Hematopoietic multipotent progenitor cell treated with erythropoietin and hydrocortisone succinate and interleukin-3 and kit ligand, for 6 days (in vitro differentiated cells): ENCODE data around the gene MAML3.

ENCODE experiments used
- DNase-seq: peaks from one replicate; pipeline ENCODE4 v3.0.0-alpha.2; 2015

MAML3 gene

DNA sequence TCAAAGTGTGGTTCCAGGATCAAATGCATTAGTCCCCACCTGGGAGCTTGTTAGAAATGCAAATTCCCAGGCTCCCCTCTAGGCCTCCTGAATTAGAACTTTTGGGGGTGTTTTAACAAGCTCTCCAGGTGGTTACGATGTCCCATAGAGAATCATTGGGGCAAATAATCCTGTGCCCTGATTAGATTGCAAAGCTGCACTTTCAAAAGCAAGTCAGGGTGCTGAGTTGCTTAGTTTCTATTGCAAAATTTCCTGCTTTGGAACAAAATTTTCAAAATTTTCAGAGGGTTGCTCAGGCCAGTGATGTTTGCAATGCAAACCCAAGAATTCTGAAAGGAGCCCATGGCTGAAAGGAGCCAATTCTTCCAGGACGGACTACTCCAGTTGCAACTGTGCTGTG is 417.3 kb downstream of the MAML3 start:
- no peak for DNase-seq

DNA sequence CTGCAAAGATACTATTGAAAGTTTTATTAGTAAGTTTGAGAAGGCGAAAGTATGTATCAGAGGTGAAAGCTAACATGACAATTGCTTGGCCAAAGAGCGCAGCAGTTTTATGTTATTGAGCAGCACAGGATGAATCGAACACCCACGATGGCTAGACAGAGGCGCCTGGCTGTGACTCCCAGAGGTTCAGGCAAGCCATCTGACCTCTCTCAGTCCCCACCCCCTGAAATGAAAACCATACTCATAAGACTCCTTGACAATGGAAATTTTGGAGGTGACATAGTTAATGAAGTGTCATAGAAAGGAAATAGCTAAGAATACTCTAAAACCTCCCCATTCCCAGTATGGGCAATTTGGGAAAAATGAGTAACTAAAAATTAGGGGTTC is 417.7 kb downstream of the MAML3 start:
- no peak for DNase-seq

DNA sequence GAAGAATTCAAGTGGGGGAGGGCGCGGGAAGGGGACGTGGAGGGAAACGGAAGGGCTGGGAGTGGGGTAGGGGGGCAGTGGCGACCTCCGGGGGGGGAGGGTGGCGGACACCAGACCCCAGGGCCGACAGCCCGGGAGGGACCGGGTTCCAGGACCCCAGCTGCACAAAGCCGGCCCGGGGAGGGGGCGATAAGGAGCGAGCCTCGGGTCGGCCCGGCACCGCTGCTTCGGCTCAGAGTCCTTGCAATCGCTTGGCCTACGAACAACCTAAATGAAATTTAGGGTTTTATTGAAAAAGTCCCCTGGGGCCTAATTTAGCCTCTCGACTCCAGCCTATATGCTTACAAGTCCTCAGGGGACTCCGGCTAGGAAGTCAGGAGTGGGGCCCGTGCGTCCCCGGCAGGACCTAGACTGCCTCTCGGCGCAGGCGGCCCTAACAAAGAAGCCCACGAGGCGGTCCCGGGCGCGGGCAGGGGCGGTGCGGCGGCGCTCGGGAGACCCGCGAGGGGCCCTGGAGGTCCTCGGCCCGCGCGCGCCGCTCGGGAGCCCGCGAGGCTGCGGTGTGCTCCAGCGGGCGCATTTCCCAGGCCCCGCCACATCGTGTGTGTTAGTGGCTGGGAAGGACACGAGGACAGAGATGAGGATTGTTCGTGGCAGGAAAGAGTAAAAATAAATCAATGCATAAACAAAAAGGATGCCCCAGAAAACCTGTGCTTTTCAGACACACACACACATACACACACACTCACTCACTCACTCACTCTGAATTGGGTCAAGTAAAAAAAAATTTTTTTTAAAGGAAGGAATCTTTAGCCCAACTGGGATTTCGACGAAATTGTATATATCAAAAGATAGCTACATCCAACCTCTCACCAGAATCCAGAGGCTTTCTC is 418.4 kb downstream of the MAML3 start:
- peak; percentile 39 for DNase-seq

DNA sequence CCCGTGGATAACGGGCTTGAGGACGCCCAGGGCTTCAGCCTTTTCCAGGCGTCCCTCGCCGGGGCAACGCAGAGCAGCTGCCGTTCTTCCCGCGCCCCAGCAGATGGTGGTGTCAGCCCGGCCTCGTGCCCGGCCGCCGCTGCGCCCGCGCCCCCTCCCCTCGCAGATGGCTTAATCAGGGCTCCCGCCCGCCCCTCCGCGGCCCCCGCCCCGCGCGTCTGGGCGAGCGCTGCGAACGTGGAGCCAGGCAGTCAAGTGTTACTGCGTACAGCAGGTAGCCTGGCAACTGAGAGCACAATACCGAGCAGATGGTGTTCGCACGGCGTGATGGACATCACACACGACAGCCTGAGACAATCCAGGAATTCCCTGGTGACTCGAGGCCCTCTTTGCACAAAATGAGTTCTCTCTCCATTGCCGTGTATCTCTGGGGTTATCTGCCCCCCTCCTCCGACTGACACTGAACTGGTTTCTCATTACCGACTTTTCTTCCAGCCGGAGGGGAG is 419.1 kb downstream of the MAML3 start:
- peak; percentile 77 for DNase-seq

DNA sequence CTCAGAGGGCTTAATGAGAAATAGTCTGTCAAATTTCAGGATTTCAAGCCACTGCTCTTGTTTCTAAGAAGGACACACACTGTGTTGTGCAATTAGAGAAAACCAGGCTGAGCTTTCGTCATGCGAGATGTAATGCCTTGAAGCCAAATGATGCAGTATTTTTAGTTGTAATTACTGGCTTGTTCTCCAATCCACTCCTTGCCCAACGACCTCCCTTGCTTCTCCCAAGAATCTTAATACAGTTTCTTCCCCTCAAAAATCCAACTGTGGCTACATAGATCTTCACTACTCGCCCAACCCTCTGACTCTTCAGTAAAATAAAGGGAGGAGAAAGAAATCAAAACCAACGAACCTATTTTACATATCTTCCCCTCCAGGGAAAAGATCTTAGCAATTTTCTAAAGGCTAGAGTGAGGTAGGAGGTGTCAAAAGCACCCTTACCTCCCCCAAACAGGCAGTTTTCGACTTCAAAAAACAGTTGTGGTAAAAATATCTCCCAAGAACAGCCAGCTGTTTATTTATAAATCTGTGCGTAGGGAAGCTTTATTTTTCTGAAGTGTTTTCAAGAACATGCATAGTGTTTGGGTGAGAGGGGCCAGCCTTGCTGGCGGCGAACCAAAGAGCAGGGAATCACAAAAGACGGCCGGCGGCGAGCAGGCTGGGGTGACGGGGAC is 419.6 kb downstream of the MAML3 start:
- peak; percentile 37 for DNase-seq

DNA sequence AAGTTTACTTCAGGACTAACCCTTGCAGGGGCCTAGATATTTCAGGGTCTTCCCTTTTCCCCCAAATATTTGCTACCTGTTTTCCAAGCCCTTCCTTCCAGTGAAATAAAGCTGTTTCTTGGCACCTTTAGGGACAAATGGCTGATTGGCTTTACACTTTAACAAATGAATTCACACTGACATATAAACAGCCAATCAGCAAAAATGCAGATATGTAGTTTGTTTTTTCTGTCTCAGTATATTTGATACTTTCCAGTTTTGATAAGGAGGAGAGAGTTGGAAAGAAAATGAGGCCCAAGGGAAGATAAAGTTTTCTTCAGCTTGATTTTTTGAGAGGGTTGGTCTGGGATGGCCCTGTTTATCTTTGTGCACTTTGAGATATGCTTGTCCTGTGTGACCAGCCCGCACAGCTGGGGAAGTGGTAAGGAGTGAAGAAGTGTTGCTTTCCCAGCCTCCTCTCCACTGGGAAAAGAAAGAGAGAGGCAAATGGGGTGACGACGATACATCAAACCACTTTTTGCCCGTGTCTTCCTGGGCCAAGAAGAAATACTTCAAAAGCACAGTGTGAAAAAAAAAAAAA is 420.9 kb downstream of the MAML3 start:
- peak; percentile 59 for DNase-seq

DNA sequence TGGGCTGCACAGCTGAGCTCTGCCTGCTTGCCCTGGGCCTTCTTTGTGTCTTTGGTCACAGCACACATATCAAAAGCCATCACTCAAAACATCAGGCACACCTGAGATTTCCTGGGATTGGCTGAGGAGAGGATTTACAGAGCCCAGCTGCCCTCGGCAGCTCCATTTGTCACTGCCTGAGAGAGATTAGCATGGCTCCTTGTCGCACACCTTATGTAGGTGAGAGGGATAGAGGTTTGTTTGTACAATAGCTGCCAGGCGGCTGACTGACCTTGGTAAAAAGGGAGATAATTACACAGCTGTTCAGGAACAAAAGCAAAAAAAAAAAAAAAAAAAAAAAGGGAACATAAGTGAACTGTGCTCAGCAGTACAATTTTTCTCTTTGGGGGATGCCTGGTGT is 425.1 kb downstream of the MAML3 start:
- no peak for DNase-seq

DNA sequence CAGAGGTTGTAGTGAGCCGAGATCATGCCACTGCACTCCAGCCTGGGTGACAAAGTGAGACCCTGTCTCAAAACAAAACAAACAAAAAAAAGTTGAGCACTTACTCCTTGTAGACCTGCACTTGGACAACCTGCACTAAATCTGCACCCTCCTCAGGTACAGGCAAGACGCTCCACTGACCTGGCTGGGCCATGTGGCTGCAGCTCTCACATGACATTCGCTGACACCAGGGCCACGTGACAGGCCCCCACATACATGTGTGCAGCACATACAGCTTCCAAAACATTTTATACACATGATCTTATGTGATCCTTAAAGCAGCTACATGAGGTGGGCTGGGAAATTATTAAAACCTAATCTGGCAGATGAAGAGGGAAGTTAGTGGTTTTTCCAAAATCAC is 425.8 kb downstream of the MAML3 start:
- no peak for DNase-seq

DNA sequence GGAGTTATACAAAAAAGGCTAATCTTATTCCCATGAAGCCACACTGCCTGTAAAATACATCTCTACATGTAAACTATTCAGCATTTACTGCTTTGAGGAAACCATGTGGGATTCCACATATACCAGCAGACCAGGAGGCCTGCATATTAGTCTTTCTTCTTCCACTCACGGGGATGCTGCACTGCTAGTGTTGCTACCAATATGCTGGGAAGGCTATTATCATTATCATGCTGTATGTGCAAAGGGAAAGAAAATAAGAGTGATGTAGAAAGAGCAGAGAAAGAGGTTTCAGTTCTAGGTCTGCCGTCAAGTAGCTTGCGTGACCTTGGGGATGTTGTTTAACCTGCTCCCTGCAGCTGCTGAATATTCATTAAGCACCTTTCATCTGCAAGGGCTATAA is 427.4 kb downstream of the MAML3 start:
- DNase-seq: no peak

DNA sequence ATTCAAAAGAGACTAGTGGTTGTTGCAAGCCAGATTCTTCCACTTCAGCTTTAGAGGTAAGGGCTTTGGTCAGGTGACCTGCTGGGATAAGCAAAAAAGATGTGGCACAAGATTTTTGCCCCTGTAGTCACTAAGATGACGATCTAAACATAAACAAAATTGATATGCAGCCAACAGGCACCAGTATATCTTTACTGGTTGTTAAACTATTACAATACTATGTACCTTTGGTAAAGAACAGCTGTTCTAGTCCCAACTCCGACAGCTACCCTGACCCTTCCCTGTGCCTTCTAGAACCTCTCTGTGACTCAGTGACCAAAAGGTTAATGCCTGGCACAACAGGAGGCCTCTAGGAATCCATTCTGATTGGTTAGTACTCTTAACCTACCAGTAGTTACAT is 428.7 kb downstream of the MAML3 start:
- DNase-seq: no peak

DNA sequence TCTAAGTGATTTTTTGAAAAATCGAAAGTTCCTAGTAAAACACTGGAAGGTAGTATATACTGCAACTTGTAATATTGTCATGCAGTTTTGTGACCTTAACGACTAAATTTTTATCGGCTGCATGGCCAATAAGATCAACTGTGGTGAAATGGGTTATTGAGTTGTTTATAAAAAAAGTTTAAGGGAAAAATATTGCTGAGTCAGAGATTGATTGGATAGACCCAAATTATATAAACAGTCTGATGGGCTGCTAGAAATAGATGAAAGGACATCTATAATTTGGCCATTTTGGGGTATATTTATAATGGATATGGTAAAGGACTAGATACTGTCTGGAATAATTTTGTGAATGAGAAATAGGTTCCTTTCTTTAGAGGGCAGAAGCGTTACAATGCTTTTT is 432.2 kb downstream of the MAML3 start:
- DNase-seq: no peak

DNA sequence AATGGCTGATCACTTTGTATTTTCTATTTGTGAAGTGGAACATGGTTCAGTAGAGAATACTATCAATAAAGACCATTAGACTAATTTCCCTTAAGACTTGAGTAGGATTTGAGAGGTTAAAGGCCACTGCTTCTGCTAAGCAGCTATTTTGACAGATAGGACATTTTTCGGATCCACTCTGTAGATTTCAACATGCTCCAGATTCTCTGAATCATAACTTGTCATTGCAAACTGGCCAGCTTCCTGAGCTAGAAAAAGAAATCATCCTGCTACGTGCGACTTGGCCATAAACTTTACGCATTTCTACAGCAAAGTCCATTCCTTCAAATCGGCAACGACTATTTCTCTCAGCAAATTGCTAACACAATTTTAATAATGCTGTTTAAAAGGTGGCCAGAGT is 433.2 kb downstream of the MAML3 start:
- DNase-seq: no peak

DNA sequence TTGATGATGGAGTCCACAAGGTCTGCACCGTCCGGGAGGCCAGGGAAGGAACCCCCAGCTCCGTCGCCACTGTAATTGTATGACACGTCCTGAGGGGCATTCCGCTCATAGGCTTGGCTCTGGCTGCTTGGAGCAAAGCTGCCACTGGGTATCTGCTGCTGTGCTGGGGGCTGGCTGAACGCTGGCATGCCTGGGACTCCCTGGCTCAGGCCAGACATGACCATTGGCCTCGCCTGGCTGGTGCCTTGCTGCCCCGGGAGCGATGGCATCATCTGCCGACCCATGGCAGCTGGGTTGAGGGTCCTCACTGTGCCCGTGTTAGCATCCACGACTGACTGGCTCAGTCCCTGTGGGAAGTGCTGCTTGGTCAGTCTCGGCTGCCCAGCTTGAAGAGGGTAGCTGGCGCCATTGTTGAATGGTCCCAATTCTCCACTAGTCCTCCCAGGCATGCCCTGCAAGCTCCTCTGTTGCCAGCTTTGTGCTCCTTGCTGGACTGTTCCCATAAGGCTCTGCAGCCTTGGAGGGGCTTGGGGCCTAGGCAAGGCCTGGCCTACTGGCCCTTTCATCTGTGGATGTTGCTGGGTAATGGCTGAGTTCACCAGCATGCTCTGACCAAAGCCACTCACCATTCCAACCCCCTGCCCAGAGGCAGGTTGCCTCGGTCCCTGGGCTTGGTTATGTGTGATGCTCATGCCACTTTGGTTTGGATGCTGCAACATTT is 434.4 kb downstream of the MAML3 start:
- no peak for DNase-seq

DNA sequence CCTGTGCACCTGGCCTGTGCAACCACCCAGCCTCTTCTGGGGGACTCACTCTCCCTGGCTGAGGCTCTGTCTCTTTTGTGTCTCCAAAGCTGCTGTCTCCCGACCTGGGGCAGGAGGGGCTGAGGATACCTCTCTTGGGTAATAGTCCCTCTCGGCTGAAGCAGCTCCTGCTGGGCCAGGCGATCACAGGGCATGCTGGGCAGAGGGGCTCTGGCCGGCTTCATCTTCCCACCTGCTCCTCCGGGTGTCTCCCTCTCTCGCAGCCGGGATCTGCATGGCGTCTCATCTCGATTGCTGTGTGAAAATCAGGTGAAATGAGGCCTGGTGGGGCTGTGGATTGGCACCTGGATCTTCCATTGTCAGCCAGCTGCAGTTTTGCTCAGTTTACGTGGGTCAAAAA is 435.2 kb downstream of the MAML3 start:
- no peak for DNase-seq

DNA sequence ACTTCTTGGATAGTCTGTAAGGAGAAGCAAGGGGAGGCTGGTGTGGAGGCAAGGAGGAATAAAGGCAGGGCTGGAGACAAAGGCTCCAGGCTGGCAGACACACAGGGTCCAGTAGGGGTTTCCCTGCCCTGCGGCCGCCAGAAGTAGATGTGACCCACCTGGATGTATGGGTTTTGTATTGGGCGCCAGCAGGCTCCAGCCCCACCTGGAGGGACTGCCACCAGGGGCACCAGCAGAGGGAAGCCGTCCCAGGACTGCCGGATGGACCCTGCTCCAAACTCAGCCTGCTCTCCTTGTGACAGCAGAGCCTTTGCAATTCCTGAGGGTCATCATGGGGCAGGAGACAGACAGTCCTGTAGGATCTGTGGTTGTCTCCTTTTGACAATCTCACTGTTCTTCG is 435.6 kb downstream of the MAML3 start:
- DNase-seq: no peak

DNA sequence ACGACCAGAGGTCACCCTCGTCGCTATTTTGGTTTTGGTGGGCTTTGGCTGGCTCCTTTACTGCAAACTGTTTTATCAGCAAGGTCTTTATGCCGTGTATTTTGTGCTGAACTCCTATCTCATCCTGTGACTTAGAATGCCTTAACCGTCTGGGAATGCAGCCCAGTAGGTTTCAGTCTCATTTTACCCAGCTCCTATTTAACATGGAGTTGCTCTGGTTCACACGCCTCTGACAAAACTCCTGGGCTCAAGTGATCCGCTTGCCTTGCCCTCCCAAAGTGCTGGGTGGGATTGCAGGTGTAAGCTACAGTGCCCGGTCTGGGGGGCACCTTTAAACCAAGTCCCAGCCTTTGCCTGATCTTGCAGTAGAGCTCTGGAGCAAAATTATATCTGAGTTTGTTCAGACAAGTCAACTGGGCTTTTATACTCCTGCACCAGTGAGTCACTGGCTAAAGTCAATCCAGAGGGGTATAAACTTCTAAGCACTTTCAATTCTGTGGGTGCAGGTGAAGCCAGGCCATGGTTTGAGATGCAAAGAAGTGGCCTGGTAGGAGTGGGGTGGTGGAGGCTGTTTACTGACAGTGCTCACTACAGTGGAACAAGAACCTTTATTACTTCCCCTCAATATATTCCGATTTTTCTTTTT is 438.1 kb downstream of the MAML3 start:
- DNase-seq: no peak

DNA sequence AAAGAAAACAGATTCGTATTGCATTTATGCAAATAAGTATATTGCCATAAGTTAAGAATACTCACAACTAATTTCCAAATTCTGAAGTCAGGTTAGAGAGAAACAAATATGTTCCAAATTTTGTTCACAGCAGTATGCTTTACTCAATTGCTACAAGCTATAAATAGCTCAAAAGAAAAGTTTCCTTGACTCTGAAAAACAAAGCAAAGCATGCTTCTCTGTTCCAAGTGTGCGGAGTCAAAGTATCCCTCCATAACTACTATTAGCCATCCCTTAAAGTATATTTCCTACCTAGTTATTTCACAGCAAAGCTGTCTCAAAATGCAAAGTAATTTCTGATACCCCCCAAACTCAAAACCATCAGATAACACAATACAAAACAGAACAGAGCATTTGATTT is 441.1 kb downstream of the MAML3 start:
- DNase-seq: no peak

DNA sequence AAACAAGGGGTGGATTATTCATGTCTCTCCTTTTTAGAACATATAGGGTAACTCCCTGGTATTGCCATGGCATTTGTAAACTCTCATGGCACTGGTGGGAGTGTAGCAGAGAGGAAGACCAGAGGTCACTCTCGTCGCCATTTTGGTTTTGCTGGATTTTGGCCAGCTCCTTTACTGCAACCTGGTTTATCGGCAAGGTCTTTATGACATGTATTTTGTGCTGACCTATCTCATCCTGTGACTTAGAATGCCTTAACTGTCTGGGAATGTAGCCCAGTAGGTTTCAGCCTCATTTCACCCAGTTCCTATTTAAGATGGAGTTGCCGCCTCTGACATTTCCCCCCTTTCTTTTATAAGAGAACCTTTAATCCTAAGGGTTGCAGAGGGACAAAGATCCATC is 442.5 kb downstream of the MAML3 start:
- DNase-seq: no peak

DNA sequence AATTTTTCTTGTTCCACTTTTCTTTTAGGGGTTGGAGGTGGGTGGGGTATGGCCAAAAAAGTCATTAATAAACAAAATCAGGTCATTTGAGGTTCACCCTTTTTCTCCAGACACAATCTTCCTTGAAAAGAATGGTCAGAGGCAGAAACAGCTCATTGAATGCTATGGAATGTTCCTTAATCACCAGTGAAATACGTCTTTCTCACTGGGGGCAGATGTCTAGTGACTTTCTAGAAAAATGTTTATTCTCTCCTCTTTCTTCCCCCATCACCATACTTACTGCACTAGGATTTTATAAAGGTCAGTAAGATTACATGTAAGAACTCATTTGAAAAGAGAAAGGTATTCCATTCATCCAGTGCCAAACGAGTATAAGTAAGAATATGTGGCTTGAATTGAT is 443.9 kb downstream of the MAML3 start:
- no peak for DNase-seq

DNA sequence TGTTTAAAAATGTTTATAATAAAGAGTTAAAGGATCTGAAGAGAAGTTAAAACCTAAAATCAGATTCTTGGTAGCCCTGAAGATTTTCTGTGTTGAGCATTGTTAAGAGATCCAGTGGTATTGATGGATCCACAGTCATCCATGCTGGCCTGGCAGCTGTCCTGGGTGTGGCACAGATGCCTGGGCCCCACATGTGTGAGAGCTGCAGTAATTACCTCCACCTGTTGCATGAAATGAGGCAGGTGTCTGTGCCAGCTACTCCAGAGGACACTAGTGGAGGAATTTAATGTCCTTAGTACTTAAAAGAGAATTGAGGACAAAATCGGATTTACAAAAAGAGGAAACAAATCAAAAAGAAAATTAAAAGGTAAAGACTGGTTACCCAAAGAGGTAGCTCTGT is 444.3 kb downstream of the MAML3 start:
- no peak for DNase-seq

DNA sequence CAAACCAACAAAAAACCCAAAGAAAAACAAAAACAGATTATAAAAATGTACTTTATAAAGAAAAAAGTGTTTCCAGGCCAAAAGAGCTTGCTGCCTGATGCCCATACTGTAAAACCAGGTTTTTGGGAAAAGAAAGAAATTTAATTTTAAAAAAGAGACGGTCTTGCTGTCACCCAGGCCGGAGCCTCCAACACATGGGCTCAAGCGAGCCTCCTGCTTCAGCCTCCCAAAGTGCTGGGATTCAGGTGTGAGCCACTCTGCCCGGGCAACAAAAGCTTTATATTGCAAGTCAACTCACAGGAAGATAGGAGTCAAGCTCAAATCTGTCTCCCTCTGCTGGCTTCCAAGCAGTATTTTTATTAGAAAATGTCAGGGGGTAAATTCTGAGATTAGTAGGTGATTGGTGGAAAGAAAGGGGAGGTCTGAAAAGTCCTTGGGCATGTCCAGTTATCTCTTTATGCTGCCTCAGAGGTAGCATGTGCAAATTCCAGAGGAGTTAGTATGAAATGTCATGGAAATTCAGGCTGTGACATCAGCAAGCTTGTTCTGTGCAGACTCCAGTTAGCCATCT is 449.0 kb downstream of the MAML3 start:
- DNase-seq: peak; percentile 63

DNA sequence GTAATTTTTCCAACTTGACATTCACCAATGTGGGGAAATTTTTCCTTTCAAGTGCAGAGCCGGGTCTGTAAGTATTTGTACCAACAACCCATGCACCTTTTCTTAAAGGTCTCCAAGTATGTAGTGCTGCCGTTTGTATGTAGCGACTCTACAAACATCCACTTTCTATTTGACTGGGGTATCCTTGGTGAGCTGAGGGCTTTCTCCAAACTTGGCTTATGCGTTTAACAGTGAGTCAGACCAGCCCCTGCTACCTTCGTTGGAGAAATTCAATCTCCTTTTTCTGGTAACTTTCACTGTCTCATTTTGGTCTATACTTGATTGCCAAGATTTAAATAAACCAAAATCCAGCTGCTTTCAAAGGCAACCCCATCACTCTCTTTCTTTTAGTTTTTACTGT is 453.4 kb downstream of the MAML3 start:
- DNase-seq: no peak
